GM03348 (cell line): ENCODE measurements around the gene LIN28B.
"Not testable (repeated sequence)": the region's sequence is repeated elsewhere in the genome, so short reads cannot be mapped to it uniquely, and the experiment has no call there.

ENCODE experiments used
- DNase-seq: peaks from one replicate; pipeline ENCODE4 v3.0.0; 2012; ENCODE audit warnings: low spot score

LIN28B gene

DNA sequence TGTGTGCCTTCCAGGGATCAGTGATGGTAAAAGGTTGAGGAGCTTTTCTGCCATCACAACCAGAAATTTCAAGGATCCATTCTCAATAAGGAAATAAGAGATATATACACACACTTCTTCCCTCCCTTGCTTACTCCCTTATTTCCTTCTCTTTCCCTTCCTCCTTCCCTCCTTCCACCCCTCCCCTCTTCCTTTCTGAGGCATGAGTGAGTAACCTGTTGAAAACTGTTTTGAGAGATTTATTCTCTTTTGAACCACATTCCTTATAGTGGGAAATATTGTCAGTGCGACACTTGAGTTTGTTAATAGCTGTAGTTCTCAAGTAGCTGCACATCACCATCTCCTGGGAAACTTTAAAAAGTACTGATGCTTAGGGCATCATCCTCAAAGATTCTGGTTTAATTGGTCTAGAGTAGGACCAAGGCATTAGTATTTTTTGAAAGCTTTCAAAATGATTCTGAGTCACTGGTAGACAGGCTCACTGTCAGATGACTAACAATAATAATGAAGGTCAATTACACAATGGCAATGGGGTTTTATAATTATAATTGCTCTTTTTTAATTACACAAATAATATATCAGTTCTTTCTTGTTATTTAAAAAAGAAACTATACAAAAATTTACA is 113.0 kb downstream of the LIN28B start:
- DNase-seq, result no peak

- no peak for DNase-seq
Observed at GRCh38 chr6:105072798-105073199, 115.9 kb downstream of the LIN28B start.

- DNase-seq, result no peak
Observed at GRCh38 chr6:105075210-105075609, 118.3 kb downstream of the LIN28B start.

GRCh38 chr6:105076418-105076817 is 119.5 kb downstream of the LIN28B start:
- DNase-seq, result not testable (repeated sequence)

DNA sequence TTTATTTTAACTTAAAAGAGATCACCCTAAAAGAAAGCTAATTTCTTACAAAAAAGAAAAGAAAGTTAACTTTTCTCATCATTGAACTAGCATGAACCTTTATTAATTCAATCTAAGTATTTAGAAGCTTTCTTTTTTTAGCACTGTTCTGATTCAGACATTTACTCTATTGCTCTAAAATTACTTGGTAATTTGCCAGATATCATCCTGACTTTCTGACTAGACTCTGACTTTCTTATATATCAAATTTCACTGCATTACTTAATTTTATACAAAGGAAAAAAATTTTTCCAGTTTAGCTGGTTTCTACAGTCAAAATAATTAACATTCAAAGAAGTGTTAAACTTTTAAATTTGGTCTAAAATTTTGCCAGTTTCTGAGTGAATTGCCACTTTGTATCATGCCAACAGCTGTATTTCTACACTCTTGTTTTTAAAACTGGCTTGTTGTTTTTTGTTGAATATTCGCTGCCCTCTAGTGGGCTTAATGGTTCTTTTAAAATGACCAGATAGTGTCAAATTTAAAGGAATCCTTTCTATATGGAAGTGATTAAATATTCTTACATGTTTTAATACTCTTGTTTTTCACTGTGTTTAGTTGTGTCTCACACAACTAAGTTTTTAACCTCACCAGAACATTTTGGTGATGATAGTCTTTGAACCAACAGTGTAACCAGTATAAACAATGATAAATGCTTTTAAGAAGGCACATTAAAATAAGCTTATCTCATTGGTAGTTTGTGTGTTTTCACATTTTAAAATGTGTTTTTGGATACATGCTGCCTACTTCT is 120.9 kb downstream of the LIN28B start:
- peak; percentile 61 for DNase-seq

GRCh38 chr6:105078386-105078708 is 121.4 kb downstream of the LIN28B start:
- no peak for DNase-seq

DNA sequence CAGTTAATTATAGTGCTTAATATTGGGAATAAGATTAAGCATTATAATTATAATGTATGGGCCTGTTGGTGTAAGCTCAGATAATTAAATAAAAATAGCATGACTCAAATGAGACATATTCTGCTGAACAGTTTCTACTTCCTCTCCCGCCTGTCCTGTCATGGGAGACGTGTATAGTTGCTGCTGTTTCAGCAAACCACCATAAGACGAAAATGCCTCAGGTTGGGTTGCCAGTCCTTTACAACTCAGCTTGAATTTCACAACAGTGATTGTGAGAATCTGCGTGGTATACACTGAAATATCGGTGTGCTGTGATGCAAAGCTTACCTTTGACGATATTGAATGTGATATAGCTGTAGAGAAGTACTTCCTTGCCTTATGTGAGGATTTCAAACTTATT is 123.4 kb downstream of the LIN28B start:
- DNase-seq, result no peak

GRCh38 chr6:105081662-105082061 is 124.8 kb downstream of the LIN28B start:
- DNase-seq, result not testable (repeated sequence)

GRCh38 chr6:105087571-105088211 is 130.8 kb downstream of the LIN28B start:
- DNase-seq, result peak; percentile 67

- no peak for DNase-seq
Observed at GRCh38 chr6:105091140-105091829, 134.4 kb downstream of the LIN28B start.

DNA sequence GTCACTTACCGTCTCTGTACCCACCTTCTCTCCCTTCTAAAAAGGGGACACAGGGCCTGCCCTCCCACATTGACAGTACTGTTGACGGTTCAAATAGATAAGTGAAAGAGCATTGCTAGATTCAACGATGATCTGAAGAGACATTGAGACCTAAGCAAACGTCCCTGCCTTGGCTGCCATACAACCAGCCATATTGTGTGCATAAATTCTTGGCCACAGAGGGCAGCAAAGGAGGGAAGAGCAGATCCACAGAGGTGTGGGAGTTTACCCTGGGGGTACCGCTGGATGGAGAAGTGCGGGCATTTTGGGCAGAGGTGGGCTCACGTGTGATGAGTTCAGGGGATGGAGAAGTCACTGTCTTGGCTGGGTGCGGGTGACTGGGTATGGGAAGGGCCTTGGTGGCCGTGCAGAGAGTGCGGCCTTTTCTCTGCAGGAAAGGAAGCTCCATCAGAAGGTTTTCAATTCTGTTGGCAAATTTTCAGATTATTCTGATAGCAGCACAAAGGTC is 137.3 kb downstream of the LIN28B start:
- no peak for DNase-seq

- DNase-seq, result no peak
Observed at GRCh38 chr6:105095139-105095538, 138.2 kb downstream of the LIN28B start.

DNA sequence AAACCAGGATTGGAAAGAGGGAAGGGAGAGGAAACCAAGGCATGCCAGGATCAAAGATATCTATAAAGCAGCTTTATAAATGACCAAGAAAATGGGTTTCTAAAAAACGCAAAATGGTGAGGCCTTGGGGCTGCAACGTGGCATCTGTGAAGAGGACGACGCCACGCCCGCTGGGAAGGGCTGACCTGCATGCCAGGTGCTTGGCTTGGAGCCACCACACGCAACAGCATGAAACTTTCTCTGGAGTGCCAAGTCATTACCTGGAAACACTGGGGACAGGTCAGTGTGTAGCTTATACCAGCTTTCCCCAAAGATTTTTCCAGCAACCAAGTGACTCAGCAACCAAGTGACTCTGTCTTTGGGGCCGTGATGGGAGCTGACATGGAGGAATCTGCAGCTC is 140.4 kb downstream of the LIN28B start:
- no peak for DNase-seq

- DNase-seq, result no peak
Observed at GRCh38 chr6:105099371-105099770, 142.5 kb downstream of the LIN28B start.

- DNase-seq, result no peak
Observed at GRCh38 chr6:105102186-105102585, 145.3 kb downstream of the LIN28B start.

DNA sequence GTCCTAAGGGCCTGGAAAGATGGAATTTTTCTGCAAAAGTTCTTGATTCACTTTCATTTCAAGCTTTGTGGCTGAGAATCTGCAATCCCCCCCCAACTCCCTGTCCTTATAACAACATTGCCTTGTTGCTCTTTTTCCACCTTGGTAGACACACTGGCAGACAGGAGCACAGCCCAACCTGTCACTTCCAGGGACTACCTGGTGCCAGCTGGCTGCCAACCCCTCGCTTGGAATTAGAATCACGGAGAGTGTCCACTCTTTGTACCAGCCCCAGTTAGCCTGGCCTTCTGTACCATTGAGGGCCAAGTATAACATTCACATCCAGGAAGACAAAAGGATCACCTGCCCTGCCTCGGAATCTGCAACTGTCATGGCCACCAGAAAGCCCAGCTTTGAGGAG is 148.2 kb downstream of the LIN28B start:
- DNase-seq, result no peak

DNA sequence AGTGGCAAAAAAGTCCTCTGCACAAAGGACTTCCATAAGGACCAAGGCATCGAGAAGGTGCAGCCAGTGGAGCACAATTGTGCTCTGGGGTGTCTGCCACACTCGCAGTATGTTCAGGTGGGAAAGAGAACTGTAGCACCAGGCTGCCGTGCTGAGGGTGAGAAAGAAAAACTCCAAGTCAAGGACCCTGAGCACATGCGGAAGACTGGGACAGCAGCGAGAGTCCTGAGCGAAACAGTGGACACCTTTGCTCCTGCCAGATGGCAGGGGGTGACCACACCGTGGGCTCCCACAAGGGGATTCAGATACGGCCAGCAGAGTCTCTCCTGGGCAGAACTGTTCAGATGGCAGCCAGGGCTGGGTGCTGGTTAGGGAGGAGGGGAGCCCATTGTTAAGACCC is 149.4 kb downstream of the LIN28B start:
- DNase-seq, result no peak

DNA sequence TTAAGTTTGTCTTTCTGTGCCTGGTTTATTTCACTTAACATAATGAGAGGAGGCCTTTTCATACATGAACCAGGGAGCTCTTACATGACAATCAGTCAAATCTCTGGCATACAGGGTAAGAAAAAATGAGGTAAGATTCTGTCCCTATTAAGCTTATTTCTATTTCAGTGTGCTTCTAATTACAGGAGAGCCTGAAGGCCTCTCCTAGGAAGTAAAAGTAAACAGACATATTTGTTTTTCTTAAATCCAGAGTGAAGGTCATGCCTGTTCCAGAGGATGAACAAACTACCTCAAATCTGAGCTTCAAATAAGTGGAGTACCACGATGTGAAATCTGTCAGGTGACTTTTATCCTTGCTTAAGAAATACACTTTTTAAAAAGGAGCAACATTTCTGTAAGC is 150.3 kb downstream of the LIN28B start:
- no peak for DNase-seq

- no peak for DNase-seq
Observed at GRCh38 chr6:105108631-105109262, 151.8 kb downstream of the LIN28B start.

DNA sequence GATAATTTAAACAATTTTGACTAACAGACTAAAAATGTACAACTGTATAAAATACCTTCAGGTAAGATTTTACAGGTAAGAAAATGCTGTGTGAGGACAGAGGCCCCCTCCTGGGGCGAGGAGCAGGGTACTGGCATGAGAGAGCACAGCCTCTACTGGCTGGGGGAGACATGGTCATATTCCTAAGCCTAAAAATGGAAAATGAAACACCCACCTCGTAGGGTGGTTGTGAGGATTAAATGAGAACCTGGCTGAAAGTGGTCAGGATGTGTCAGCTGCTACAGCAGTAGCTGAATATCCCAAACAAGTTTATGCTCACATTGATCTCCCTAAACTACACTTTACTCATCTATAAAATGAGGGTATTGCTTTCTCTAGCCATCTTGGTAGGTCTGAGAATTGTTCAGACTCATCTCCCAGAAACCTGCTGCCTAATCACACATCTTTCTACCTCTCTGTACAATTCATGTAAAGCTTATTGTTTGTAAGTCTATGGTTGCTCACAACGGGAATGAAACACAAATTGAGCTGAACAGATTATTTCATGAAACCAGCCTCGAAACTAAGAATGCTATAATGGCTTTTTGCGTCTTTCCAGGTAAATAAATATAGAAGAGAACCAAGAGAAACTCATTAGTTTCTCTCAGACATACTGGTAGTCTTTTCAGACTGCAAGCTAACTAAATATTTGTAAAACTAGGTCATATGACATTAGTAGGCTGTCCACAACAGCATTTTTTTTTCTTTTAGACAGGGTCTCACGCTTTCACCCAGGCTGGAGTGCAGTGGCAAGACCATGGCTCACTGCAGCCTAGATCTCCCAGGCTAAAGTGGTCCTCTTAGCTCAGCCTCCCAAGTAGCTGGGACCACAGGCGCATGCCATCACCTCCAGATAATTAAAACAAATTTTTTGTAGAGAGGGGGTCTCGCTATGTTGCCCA is 153.3 kb downstream of the LIN28B start:
- no peak for DNase-seq

DNA sequence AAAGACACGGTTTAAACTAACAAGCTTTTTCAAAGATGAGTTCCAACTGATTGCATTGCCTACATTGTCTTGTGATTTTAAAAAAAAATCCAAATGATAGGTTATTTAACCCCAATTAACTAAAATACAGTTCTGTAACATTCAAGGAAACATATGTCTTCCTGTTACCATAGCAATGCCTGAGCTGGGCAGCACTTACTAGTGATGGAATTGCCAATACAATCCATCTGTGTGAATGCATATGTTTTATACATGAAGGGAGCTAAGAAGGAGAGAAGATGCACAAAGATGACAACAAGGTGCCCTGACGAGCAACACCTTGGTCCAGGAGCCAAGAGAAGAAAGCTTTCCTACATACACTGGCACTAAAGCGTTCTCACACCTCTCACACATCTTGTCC is 154.2 kb downstream of the LIN28B start:
- no peak for DNase-seq
